ENCODE results near the gene IGSF5. TPM values are rescaled to one million over a fixed set of nuclear protein-coding genes. Genes with fewer than 3 reads are reported as not detected.
A peak's percentile ranks its signal among the peaks of the same experiment; 100 is the strongest.

IGSF5 gene
- total and polyA plus RNA-seq, 2 donors (not counting 1 experiment from before 2014, with no cell fraction given) = not detected

DNA sequence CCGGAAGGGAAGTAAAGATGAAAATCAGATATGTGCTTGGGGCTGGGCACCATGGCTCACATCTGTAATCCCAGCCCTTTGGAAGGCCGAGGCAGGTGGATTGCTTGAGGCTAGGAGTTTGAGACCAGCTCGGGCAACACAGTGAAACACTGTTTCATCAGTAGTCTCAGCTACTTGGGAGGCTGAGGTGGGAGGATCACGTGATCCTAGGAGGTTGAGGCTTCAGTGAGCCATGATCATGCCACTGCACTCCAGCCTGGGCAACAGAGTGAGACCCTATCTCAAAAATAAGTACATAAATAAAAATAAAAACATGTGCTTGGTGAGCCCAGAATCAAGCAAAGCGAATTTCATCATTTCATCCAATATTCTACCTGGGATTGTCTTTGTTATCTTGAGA is 98.9 kb downstream of the IGSF5 start:
- TF ChIP-seq EZH2 (IDR thresholded peaks at IDR 0.05; ENCODE audit: low read length, missing control alignments) = no peak
- TF ChIP-seq, protein P1, sequence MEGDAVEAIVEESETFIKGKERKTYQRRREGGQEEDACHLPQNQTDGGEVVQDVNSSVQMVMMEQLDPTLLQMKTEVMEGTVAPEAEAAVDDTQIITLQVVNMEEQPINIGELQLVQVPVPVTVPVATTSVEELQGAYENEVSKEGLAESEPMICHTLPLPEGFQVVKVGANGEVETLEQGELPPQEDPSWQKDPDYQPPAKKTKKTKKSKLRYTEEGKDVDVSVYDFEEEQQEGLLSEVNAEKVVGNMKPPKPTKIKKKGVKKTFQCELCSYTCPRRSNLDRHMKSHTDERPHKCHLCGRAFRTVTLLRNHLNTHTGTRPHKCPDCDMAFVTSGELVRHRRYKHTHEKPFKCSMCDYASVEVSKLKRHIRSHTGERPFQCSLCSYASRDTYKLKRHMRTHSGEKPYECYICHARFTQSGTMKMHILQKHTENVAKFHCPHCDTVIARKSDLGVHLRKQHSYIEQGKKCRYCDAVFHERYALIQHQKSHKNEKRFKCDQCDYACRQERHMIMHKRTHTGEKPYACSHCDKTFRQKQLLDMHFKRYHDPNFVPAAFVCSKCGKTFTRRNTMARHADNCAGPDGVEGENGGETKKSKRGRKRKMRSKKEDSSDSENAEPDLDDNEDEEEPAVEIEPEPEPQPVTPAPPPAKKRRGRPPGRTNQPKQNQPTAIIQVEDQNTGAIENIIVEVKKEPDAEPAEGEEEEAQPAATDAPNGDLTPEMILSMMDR (conservative IDR thresholded peaks at IDR 0.05 in 1 of 2, IDR thresholded peaks at IDR 0.05 in 1 of 2; ENCODE audit: low read depth in 1 of 2, low read length in 2 of 2) = no peak
- DNase-seq (ENCODE audit: low read depth in 2 of 2) = no peak

DNA sequence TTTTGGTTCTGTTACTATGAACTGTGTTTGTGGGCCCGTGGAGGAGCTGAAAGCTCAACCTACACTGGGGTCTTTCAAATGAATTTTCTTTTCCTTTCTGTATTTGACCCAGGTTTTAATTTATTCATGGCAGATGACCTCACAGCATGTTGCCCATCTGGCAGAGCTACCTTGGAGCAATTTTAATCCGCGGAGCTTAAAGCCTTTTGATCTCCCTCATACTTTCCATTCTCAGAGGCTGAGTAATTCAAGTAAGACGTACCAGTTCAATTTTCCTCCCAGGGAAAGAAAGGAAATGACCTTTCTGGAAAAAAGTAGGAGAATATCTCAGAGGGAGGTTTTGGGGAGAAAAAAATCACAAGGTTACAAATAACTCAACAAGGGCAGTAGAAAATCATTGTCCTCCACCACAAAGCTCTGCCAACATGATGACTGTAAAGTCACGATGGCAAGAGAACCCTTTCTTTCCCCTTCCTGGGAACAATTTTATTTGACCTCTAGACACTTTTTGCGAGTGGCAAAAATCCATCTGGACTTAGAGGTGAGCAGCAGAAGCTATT is 100.7 kb downstream of the IGSF5 start:
- no peaks in the 10 kb centered on the region for H3K79me2 ChIP-seq (ENCODE audit: control insufficient read depth, insufficient read depth, low read length)
- no peak overlapping the region for H3K4me3 ChIP-seq (replicated peaks in 1 of 4; ENCODE audit: control extremely low read depth in 1 of 4, insufficient read depth in 1 of 4, low read depth in 3 of 4, low read length in 4 of 4)
- no peak overlapping the region for H2AFZ ChIP-seq (ENCODE audit: low read length)
- H3K9me3 ChIP-seq (ENCODE audit: control insufficient read depth, insufficient read depth, low read depth, low read length) = no peaks in the 10 kb centered on the region
- no peaks in the 10 kb centered on the region for H3K36me3 ChIP-seq (ENCODE audit: control insufficient read depth, insufficient read depth, low read length)
- no peak overlapping the region for H3K4me2 ChIP-seq (ENCODE audit: extremely low read depth, insufficient read depth, low read length)
- H3K4me1 ChIP-seq (ENCODE audit: control insufficient read depth, extremely low read depth, insufficient read depth, low read length) = no peaks in the 10 kb centered on the region
- H4K20me1 ChIP-seq (ENCODE audit: control insufficient read depth, extremely low read depth, insufficient read depth, low read length) = no peaks in the 10 kb centered on the region
- H3K9ac ChIP-seq (ENCODE audit: insufficient read depth, low read length) = no peak overlapping the region
- H3K27ac ChIP-seq (ENCODE audit: insufficient read depth, low read length) = no peak overlapping the region
- no peaks in the 10 kb centered on the region for H3K27me3 ChIP-seq (ENCODE audit: control insufficient read depth, insufficient read depth, low read length)
- peak in 1 of 2 donors; percentile 89 for DNase-seq (ENCODE audit: low read depth in 2 of 2)
- TF ChIP-seq EZH2 (IDR thresholded peaks at IDR 0.05; ENCODE audit: low read length, missing control alignments) = no peak
- TF ChIP-seq, protein P1 (conservative IDR thresholded peaks at IDR 0.05 in 1 of 2, IDR thresholded peaks at IDR 0.05 in 1 of 2; ENCODE audit: low read depth in 1 of 2, low read length in 2 of 2) = no peak

More for the DNA sequence above, 98.9 kb downstream of the IGSF5 start:
- no peaks in the 10 kb centered on the region for H3K4me1 ChIP-seq (ENCODE audit: control insufficient read depth, extremely low read depth, insufficient read depth, low read length)
- no peaks in the 10 kb centered on the region for H3K9me3 ChIP-seq (ENCODE audit: control insufficient read depth, insufficient read depth, low read depth, low read length)
- no peak overlapping the region for H3K9ac ChIP-seq (ENCODE audit: insufficient read depth, low read length)
- no peaks in the 10 kb centered on the region for H3K79me2 ChIP-seq (ENCODE audit: control insufficient read depth, insufficient read depth, low read length)
- no peak overlapping the region for H3K4me2 ChIP-seq (ENCODE audit: extremely low read depth, insufficient read depth, low read length)
- H3K36me3 ChIP-seq (ENCODE audit: control insufficient read depth, insufficient read depth, low read length) = no peaks in the 10 kb centered on the region
- H3K4me3 ChIP-seq (replicated peaks in 1 of 4; ENCODE audit: control extremely low read depth in 1 of 4, insufficient read depth in 1 of 4, low read depth in 3 of 4, low read length in 4 of 4) = no peak overlapping the region
- no peak overlapping the region for H2AFZ ChIP-seq (ENCODE audit: low read length)
- H3K27ac ChIP-seq (ENCODE audit: insufficient read depth, low read length) = no peak overlapping the region
- H4K20me1 ChIP-seq (ENCODE audit: control insufficient read depth, extremely low read depth, insufficient read depth, low read length) = no peaks in the 10 kb centered on the region
- H3K27me3 ChIP-seq (ENCODE audit: control insufficient read depth, insufficient read depth, low read length) = no peaks in the 10 kb centered on the region

DNA sequence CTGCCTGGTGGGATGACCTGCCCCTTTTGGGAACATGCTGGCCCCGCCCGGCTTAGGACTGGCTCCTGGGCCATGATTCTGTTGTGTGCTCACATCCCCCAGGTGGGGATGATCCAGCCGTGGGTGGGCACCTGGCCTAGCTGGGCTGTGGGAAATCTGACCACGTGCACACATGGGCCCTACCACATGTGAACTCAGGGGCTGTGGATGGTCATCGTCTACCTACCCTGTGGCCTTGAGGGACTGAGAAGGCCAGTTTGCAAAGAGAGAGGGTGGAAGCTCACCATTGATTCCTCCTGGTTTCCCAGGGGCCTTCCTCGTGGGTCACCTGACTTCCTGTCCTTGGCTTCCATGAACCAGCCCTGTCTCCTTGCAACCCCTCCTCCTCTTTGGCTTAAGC is 102.9 kb downstream of the IGSF5 start:
- no peak for DNase-seq (ENCODE audit: low read depth in 2 of 2)
- no peaks in the 10 kb centered on the region for H4K20me1 ChIP-seq (ENCODE audit: control insufficient read depth, extremely low read depth, insufficient read depth, low read length)
- H3K4me1 ChIP-seq (ENCODE audit: control insufficient read depth, extremely low read depth, insufficient read depth, low read length) = no peaks in the 10 kb centered on the region
- H3K27me3 ChIP-seq (ENCODE audit: control insufficient read depth, insufficient read depth, low read length) = no peaks in the 10 kb centered on the region
- TF ChIP-seq, protein P1 (conservative IDR thresholded peaks at IDR 0.05 in 1 of 2, IDR thresholded peaks at IDR 0.05 in 1 of 2; ENCODE audit: low read depth in 1 of 2, low read length in 2 of 2) = no peak
- no peak for TF ChIP-seq EZH2 (IDR thresholded peaks at IDR 0.05; ENCODE audit: low read length, missing control alignments)
- no peaks in the 10 kb centered on the region for H3K36me3 ChIP-seq (ENCODE audit: control insufficient read depth, insufficient read depth, low read length)
- H3K27ac ChIP-seq (ENCODE audit: insufficient read depth, low read length) = no peak overlapping the region
- no peaks in the 10 kb centered on the region for H3K79me2 ChIP-seq (ENCODE audit: control insufficient read depth, insufficient read depth, low read length)
- H3K4me3 ChIP-seq (replicated peaks in 1 of 4; ENCODE audit: control extremely low read depth in 1 of 4, insufficient read depth in 1 of 4, low read depth in 3 of 4, low read length in 4 of 4) = no peak overlapping the region
- no peak overlapping the region for H3K4me2 ChIP-seq (ENCODE audit: extremely low read depth, insufficient read depth, low read length)
- H3K9me3 ChIP-seq (ENCODE audit: control insufficient read depth, insufficient read depth, low read depth, low read length) = no peaks in the 10 kb centered on the region
- H2AFZ ChIP-seq (ENCODE audit: low read length) = no peak overlapping the region
- H3K9ac ChIP-seq (ENCODE audit: insufficient read depth, low read length) = no peak overlapping the region

Data from fibroblast of lung (primary cell).